HG03025 (cell line): ENCODE results near the gene PEX5L.
"Not testable (repeated sequence)": the region's sequence is repeated elsewhere in the genome, so short reads cannot be mapped to it uniquely, and the experiment has no call there.

Experiments
- ATAC-seq: cut with Tn5 transposase; IDR thresholded peaks from one replicate; pipeline ENCODE4 v1.9.1; 2021; ENCODE audit warnings: mild to moderate bottlenecking, moderate library complexity; ENCODE audit not compliant: unreplicated experiment, low FRiP score

Gene PEX5L

DNA sequence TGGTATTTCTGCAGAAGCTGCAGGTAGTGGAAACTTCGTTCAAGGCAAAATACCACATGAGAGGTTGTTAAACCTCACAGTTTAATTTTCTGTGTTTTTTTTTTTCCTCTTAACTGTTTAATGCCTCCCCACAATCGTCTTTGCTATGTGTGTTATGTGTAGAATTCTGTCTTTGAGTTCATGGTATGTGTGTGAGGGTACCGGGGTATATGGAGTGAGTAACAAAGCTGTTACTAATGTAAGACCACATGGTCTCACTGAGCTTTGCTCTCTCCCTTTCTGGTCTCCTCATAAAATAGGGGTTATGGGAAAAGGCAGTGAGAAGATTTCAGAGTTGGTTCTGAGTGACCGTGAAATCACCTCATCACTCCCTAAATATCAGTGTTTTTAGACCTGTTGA is 240.3 kb downstream of the PEX5L start:
- ATAC-seq = no peak

DNA sequence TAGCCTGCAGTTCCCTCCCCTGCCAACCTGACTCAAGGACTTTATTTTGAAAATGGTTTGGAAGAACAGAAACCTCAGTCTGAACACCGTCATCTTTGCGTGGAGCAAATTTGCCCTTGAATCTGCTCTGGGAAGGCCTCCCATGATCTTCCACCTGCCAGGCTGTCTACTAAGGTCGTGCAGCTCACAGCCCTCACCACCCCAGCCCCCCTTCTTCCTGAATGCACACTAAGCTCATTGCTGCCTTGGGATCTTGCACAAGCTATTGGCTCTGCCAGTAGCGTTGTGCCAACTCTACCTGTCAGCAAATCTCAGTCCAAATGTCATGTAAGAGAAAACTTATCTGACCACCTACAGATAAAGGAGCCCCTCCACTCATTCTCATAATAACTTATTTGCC is 242.4 kb downstream of the PEX5L start:
- ATAC-seq = no peak

DNA sequence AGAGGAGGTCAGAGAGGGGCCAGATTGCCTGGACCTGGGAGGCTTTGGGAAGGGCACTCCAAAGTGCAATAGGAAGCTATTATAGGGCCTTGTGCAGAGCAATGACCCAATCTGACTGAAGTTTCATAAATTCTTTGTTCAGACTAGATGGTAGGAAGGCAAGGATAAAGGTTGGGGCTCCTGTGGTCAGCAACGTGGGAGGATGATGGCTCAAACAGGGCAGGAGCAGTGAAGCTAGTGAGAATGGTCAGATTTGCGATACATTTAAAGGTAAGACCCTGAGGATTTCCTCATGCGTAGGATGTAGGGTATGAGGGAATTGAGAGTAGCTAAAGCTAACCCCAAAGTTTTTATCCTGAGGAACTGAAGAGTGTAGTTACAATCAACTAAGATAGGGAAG is 244.9 kb downstream of the PEX5L start:
- no peak for ATAC-seq

DNA sequence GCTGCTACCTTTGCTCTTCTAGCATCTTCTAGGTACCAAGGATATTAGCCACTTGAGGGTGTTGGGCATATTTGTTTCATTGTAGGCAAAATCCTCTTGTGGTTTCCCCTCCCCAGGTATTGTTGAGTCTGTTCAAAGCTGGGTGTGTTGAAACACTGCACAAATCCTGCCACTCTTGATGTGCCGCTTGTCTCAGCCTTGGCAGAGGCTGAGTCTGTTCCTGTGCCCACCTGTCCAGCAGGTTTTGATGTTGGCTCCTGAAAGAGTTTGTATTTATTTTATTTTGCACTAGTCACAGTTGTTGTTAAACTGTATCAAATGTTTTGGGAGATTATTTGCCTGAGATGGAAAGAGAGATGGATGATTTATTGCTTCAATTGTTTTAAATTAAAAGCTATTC is 247.7 kb downstream of the PEX5L start:
- ATAC-seq = no peak

DNA sequence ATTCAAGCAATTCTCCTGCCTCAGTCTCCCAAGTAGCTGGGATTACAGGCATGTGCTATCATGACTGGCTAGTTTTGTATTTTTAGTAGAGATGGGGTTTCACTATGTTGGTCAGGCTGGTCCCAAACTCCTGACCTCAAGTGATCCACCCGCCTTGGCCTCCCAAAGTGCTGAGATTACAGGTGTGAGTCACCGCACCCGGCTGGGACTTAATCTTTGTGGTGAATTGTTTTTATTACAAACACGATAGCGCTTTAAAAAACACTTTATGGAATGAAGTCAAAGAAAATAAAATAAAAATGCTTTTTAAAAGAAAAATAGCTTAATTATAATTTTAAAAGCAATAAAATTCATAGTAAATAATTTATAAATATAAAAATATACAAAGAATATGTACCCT is 253.9 kb downstream of the PEX5L start:
- not testable (repeated sequence) for ATAC-seq

DNA sequence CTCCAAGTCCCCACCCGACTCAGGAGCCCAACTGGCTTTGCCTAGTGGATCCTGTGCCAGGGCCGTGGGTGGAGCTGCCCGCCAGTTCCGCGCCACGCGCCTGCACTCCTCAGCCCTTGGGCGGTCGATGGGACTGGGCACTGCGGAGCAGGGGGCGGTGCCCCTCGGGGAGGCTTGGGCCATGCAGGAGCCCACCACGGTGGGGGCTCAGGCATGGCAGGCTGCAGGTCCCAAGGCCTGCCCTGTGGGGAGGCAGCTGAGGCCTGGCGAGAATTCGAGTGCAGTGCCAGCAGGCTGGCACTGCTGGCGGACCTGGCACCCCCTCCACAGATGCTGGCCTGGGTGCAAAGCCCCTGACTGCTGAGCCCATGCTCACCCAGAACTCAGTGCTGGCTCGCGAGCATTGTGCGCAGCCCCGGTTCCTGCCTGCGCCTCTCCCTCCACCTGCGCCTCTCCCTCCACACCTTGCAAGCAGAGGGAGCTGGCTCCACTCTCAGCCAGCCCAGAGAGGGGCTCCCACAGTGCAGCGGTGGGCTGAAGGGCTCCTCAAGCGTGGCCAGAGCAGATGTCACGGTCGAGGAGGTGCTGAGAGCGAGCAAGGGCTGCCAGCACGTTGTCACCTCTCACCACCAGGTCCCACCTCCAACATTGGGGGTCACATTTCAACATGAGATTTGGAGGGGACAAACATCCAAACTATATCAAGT is 261.2 kb downstream of the PEX5L start:
- ATAC-seq = no peak

DNA sequence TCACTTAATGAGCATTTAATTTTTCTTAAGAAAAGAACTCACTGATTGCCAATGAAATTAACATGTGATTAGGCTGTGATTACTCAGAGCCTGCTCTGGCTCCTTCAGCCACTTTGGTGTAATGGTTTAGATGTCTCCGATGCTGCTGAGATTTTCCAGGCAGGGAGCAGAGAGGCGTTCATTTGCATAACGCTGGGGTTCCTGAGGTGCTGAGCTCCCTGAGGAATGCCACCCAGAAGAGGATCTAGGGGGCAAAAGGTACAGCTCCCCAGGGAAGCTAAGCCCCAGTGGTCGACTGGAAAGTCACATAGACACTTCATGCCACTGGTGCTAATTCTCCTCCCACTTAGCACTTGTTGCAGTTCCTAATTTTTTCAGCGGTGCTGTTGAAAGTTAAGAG is 264.4 kb downstream of the PEX5L start:
- no peak for ATAC-seq

DNA sequence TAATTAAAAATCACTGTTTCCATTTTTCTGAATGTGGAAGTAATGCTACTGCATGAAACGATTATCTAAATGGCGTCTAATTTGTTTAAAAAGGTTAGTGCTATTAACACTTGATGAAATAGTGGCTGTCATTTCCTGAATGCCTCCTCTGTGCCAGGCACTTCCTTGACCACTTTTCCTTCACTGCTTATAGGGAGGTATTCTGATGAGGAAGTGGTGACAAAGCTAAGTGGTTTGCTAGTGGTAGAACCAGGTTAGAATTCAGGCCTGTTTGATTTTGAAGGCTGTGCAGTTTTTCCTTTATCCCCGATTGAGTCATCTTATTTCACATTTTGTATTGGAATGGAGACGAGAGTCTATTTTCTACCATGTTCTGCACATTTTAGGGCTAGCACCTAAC is 264.9 kb downstream of the PEX5L start:
- ATAC-seq = no peak

DNA sequence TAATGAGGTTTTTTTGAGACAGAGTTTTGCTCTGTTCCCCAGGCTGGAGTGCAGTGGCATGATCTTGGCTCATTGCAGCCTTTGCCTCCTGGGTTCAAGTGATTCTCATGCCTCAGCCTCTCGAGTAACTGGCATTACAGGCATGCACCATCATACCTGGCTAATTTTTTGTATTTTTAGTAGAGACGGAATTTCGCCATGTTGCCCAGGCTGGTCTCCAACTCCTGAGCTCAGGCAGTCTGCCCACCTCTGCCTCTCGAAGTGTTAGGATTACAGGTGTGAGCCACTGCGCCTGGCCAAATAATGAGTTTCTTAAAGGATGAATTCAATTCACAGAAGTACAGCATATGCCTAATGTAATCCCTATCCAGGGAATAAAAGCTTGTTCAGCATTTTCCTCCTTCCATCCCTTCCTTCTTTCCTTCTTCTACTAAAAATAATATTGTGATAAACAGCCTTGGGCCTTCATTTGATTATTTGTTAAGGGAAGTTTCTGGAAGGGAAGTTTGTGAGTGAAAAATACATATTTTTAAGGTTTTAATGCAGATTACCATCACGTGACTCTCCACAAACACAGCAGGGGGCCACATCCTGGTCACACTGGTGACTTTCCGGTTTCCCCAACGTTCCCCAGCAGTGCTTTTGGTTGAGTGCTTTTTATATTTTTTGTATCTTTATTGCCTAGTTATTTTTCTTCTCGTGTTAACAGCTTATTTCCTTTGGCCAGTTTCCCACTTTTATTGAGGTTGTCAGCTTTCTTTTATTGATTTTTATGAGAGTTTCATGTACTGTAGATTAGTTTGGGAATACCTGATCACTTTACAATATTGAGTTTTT is 267.1 kb downstream of the PEX5L start:
- no peak for ATAC-seq

DNA sequence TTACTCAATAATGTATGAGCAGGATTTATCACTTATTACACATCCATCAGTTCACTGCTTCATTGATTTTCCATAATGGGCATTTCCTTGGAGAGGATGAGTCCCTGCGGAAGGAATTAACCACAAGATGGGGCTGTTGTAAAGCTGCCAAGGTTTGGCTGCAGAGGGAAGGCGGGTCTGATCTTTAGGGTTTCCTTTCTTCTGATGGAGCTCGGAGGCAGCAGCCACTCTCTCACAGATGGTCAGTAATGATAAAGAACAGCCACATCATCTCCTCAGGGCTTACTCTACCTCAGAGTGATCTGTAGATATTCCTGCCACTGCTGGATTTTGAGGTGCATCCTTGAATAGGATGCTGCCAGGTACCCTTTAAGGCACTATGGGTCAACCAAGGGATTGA is 268.7 kb downstream of the PEX5L start:
- ATAC-seq = no peak

DNA sequence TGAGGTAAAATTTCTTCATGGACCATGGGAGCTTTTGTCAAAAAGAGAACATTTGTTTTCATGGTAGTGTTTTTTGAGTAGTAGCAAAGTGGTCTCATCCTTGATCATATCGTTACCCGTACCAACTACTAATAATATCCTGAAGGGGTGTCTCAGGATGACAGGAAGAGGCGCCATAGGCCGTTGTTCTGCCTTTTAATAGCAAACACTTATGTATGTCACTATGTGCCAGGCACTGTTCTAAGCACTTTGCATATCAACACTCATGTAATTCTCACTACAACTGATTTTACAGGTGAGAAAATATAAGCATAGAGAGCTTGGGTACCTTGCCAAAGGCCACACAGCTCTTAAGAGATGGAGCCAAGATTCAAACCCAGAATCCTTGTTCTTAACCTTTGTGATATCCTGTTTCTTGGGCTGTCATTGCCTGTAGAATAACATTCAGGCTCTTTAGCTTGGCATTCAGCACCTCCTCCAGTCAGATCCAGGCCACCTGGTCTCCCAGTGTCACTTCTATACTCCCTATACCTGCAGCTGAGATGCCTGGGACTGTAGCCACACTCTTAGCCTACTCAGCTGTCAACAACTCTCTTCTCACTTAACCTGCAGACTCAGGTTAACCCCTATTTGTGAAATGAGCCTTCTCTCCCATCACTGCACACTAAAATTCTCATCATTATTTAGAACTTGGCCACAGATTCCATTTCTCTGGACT is 270.2 kb downstream of the PEX5L start:
- no peak for ATAC-seq

DNA sequence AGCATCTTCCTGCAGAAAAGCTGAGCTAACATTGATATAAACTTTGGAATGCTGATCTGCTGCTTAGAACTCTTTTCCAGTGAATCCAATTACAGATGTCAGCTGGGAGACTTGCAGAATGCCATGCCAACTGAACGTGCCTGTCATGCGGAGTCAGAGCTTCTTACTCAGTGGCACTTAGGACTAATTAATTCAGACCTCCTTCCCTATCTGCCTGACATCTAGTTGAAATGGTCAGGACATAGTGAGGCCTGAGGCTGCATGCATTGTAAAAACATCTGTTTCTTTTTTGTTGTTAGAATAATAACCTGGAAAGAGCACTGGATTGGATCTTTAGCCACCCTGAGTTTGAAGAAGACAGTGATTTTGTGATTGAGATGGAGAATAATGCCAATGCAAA is 271.3 kb downstream of the PEX5L start:
- ATAC-seq = no peak

DNA sequence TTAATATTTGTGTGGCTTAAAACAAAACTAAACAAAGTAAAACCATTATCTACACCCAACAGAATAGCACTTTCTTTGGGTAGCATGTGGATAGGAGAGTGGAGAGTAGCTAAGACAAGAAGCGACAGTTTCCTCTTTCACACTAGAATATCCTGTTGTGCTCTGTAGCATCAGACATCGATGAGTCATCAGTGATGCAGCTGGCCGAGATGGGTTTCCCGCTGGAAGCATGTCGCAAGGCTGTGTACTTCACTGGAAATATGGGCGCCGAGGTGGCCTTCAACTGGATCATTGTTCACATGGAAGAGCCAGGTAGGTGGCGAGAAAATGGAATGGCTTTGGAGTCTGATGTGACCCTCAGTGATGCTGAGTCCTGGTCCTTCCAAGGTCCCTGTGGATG is 275.8 kb downstream of the PEX5L start:
- ATAC-seq = no peak

DNA sequence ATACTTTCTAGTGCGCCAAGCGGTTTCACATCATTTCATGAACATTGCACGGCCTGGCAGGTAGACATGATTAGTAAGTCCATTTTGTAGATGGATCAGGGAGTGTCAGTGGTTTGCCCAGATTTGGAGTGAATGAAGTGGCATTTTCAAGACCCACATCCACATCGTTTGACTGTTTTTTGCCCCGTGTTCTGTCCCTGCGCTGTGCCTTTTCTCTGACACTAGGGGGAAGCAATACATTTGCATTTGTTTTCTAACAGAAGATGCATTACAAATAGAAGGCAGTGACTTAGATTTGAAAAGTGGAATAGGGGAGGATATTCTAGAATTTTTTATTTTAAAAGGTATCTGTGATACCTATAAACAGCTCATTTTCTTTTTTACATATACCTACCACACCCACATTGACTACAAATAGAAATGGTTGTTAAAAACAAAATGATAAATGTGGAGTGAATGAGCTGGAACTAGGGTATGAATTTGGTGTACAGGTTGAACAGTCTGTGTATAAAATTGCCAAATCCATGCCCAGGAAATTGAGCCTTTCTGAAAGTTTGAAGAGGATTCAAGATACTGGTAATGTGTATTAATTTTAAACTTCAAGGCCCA is 285.9 kb downstream of the PEX5L start:
- no peak for ATAC-seq

DNA sequence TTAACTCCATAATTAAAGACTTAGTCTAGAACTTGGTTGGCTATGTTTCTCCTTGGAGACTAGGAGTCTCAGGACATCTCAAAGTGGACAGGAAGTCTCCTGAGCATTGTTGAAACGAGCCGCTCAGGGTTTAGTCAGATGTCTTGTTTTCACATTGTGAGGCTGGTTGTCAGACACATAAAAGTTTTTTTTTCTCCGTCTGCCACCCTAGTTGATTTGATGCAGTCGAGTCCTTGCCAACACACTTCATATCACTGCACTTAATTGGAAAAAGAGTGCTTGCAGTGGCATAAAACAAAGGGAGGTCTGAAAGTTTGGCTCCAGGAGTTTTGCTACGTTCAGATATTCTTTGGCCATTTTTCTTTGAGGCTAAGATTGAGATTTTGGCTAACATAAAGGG is 291.0 kb downstream of the PEX5L start:
- ATAC-seq = no peak

DNA sequence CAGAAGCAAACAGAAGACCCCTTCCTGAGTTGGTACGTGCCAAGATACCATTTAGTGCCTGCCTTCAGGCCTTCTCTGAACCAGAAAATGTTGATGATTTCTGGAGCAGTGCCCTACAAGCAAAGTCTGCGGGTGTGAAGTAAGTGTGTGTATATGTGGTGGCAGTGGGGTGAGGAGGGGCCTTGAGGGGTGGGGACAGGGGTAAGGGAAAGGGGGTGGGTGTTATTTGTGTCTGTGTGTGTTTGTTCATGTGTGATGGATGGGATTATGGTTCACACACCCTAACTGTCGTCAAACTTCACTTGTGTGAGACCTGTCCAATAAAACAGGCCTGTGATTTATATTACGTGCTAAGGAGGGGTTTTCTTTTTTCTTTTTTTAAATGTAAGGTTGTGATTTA is 291.7 kb downstream of the PEX5L start:
- ATAC-seq = no peak
